ENCODE measurements around the gene RCE1. TPM values are rescaled to one million over a fixed set of nuclear protein-coding genes. Genes with fewer than 3 reads are reported as not detected.

RCE1 gene
- total RNA-seq, 2 experiments from 2014 or later: 19.3 to 20.6 TPM

DNA sequence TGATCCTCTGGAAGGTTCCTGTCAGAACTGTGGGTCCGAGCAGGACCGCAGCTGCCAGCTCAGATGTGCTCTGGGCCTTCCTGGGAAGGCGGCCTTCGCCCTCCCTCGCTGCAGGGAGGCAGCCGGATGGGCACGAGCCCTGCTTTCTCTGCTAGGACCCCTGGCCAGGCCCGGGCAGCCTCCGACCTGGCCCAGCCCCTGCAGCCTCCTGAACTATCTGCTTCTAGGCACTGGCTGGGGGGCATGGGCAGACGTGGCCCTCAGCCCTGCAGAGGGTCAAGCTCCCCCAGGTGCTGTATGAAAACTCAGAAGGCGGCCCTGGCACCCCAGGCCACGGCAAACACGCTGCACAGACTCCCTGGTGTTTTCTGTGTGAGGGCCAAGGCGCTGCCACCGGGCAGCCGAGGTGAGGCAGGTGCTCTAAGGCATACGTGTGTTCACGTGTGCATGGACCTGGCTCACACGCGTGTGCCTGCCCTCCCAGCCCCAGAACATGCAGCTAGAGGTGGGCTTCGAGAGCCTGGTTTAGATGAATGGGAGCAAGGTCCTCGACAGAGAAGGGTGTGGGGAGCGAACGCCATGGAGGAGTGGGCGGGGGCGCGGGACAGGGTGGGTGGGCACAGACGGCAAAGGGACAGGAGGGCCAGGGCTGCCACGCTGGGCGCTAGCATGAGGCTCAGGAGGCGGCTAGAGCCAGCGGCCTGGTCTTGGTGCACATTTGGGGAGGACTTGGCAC lies 18.0 kb downstream of the RCE1 start:
- H3K27ac Mint-ChIP-seq: no peak overlapping the region
- H3K9me3 Mint-ChIP-seq: no peaks in the 10 kb centered on the region
- no peaks in the 10 kb centered on the region for H3K27me3 Mint-ChIP-seq (ENCODE audit: low read depth)
- CTCF ChIA-PET: interaction anchor here (0.6 kb wide), 1 partner anchor 58 kb away, joined by 3 read pairs; no protein-coding TSS in a partner anchor
- peaks cover 2% of the 10 kb centered on the region for H3K36me3 Mint-ChIP-seq (ENCODE audit: low read depth)
- H3K4me3 Mint-ChIP-seq: no peak overlapping the region
- no peak for DNase-seq
- intact Hi-C loops (cut with micrococcal nuclease): no loop called here
- H3K4me1 Mint-ChIP-seq (ENCODE audit: low read depth): no peaks in the 10 kb centered on the region

DNA sequence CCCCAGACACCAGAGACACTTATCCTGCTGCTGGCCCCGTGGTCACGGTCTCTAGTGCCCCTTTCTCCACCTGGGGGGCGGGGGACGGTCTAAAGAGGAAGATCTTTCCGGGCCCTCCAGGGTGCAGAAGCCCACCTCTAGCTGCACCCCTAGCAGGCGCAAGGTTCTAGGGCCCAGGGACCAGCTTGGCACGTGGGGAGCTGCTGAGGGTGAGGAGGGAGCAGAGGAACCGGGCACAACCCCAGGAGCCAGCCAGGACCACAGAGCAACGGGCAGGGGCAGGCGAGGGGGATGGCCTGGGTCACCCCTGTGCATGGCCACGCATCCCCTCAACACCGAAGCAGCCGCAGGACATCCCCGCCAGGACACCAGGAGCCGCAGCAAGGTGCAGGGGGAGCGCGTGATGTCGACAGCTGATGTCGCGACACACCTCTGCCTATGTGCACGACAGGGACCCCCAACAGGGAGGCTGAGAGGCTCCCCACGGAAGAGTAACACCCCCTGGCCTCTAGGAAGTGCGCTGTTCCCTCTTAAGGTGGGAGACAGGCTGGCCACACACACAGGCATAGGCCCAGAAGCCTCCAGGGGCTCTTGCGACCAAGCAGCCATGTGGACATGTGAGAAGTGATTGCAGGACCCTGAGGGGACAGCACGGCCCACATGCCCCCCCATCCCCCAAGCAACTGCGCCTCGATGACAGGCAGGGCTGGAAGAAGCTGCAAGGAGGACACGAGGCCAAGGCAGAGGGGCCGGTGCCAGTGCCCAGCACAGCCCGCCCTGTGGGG lies 18.7 kb downstream of the RCE1 start:
- no peak overlapping the region for H3K27ac Mint-ChIP-seq
- no peaks in the 10 kb centered on the region for H3K4me1 Mint-ChIP-seq (ENCODE audit: low read depth)
- intact Hi-C loops (cut with micrococcal nuclease): no loop called here
- no peaks in the 10 kb centered on the region for H3K27me3 Mint-ChIP-seq (ENCODE audit: low read depth)
- DNase-seq: no peak
- H3K36me3 Mint-ChIP-seq (ENCODE audit: low read depth): peaks cover 2% of the 10 kb centered on the region
- H3K9me3 Mint-ChIP-seq: no peaks in the 10 kb centered on the region
- CTCF ChIA-PET: interaction anchor here (0.6 kb wide), 1 partner anchor 57 kb away, joined by 3 read pairs; no protein-coding TSS in a partner anchor
- H3K4me3 Mint-ChIP-seq: no peak overlapping the region

DNA sequence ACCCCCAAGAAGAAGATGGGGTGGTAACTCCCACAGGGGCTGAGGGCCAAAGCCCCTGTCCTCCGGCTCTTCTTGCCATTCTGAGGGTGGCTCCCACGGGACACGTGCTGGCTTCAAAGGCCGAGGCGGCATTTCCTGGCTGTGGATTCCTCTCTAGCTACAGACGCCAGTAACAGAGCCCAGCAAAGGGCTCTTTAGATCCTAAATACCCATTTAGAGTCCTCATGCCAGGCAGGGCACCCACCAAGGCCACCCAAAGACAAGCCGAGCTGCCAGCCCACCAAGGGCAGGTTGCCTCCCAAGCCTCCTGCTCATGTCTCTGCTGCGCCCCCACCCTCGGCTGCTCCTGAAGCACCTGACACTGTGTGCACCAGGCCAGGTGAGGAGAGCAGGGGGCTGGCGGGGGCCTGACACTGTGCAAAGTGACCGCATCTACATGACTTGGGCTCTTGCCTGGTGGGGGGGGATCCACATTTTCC lies 19.4 kb downstream of the RCE1 start:
- Mint-ChIP-seq H3K36me3 (ENCODE audit: low read depth) (peaks cover 2% of the 10 kb centered on the region), H3K9me3 (no peaks in the 10 kb centered on the region), H3K4me1 (ENCODE audit: low read depth) (no peaks in the 10 kb centered on the region), H3K27ac (no peak overlapping the region), H3K4me3 (no peak overlapping the region), H3K27me3 (ENCODE audit: low read depth) (no peaks in the 10 kb centered on the region)
- CTCF ChIA-PET: no interaction called here
- no peak for DNase-seq
- intact Hi-C loops (cut with micrococcal nuclease): no loop called here

DNA sequence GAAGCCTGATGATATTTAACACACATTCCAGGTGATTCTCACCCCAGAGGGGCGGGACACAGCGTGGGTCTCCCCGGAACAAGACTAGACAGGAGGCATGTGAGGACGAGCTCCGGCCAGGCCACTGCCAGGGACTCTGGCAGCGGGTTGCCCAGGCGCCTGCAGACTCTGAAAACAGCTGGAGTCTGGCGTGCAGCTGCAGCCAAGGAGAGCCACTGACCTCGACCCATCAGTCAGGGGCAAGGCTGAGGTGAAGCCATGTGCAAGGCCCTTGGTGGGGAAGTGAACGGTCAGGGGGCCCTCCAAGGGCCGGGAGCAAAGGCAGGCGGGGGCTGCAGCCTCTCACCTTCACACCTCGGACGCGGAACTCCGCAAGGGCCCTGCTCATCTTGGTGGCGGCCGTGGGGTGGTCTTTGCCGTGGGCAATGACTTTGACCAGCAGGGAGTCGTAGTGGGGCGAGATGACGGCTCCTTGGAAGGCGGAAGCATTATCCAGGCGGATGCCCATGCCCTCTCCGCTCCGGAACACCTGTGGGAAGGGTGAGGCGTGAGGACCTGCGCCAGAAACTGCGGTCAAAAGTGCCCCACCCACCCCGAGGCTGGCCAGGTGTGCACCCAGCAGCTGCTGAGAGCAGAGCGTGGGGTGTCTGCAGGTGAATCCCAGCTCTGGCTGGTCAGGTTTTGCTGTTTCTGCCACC lies 20.3 kb downstream of the RCE1 start:
- no peaks in the 10 kb centered on the region for H3K9me3 Mint-ChIP-seq
- peaks cover 1% of the 10 kb centered on the region for H3K4me1 Mint-ChIP-seq (ENCODE audit: low read depth)
- no peak overlapping the region for H3K27ac Mint-ChIP-seq
- DNase-seq: no peak
- no peaks in the 10 kb centered on the region for H3K36me3 Mint-ChIP-seq (ENCODE audit: low read depth)
- CTCF ChIA-PET: no interaction called here
- H3K27me3 Mint-ChIP-seq (ENCODE audit: low read depth): no peaks in the 10 kb centered on the region
- intact Hi-C loops (cut with micrococcal nuclease): no loop called here
- no peak overlapping the region for H3K4me3 Mint-ChIP-seq

DNA sequence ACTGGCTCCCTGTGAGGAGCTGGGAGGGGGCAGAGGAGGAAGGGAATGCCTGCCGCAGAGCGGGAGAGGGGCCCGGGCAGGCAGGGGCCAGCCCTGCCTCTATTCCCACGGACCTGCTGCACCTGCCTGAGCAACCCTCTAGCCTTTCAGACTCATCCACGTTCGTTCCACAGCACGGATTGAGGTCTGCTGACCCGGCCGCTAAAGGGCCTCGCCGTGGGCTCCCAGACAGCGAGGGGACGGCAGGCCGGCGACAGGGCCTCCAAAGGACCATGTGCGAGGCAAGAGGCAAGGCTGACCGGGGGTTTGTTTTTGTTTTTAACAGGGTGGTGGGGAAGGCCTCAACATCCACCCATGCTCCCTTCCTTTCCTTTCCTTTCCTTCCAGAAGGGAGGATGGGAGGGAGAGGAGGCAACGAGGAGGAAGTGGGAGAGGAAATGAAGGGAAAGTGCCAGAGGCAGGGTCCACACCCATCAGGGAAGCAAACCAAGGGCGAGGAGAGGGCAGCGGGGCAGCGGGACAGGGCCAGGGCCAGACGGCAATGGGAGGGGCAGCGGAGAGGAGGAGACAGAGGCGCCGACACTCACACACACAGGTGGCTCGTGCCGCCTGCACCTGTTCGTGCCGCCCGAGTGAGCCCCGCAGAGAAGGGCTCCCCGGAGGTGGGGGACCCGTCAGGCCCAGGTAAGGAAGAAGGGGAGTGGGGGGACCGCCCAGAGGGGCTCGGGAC lies 21.1 kb downstream of the RCE1 start:
- intact Hi-C loops (cut with micrococcal nuclease): no loop called here
- CTCF ChIA-PET: no interaction called here
- no peak for DNase-seq

DNA sequence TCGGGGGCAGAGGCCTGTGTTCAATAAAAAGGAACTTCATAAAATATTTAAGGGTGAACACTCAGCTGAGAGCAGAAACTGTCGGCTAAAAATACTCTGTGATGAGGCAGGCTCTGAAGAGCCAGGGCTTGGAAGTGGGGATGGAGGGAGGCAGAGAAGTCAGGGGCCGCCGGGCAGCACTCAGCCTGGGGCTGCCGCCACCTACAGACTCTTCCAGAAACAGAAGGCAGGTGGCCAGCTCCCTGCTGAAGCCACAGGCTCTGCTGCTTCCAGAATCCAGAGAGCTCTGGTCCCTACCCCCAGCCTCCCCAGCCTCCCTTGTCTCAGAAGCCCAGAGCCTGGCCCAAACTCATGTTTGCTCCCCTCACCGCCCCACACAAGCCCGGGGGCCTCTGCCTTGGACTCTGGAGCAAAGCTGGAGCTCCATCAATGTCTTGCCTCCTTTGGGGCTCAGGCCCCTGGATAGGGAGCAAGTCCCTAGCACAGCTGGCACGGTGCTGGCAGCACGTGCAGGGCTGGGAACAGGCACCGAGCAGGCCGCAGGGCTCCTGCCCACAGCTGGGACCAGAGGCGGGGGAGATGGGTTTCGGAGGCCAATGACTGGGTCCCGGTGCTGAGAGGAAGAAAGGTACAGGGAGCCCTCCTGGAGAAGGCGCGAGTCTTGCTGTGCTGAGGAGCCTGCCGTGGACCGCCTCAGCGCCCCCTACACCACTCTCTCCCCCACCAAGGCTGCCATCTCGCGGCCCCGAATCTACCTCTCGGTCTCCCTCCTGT lies 21.9 kb downstream of the RCE1 start:
- no peaks in the 10 kb centered on the region for H3K9me3 Mint-ChIP-seq

More for the DNA sequence above, 21.1 kb downstream of the RCE1 start:
- H3K27me3 Mint-ChIP-seq (ENCODE audit: low read depth): no peaks in the 10 kb centered on the region
- no peaks in the 10 kb centered on the region for H3K36me3 Mint-ChIP-seq (ENCODE audit: low read depth)
- peaks cover 7% of the 10 kb centered on the region for H3K4me1 Mint-ChIP-seq (ENCODE audit: low read depth)
- no peaks in the 10 kb centered on the region for H3K9me3 Mint-ChIP-seq
- H3K4me3 Mint-ChIP-seq: no peak overlapping the region
- no peak overlapping the region for H3K27ac Mint-ChIP-seq

DNA sequence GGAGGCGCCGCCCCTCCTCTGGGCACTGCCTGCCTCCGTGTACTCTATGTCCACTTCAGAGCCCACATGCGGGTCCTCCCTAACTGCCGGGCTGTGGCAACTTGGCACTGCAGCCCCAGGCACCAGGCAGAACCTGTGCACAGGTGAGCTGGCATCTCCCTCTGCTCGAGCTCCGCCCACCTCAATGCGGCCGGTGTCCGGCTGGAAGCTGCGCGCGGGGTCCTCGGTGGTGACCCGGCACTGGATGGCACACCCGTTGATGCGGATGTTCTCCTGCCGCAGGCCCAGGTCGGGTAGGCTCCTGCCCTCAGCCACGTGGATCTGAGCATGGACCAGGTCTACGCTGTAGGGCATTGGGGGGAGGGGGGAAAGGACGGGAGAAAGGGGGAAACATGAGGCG lies 22.8 kb downstream of the RCE1 start:
- Mint-ChIP-seq H3K36me3 (ENCODE audit: low read depth) (no peaks in the 10 kb centered on the region), H3K27me3 (ENCODE audit: low read depth) (no peaks in the 10 kb centered on the region), H3K9me3 (no peaks in the 10 kb centered on the region), H3K27ac (no peak overlapping the region), H3K4me3 (no peak overlapping the region), H3K4me1 (ENCODE audit: low read depth) (peaks cover 7% of the 10 kb centered on the region)
- DNase-seq: no peak
- CTCF ChIA-PET: no interaction called here
- intact Hi-C loops (cut with micrococcal nuclease): no loop called here

More for the DNA sequence above, 21.9 kb downstream of the RCE1 start:
- Mint-ChIP-seq H3K27me3 (ENCODE audit: low read depth) (no peaks in the 10 kb centered on the region), H3K4me1 (ENCODE audit: low read depth) (peaks cover 7% of the 10 kb centered on the region), H3K36me3 (ENCODE audit: low read depth) (no peaks in the 10 kb centered on the region), H3K4me3 (no peak overlapping the region), H3K27ac (no peak overlapping the region)
- DNase-seq: no peak
- intact Hi-C loops (cut with micrococcal nuclease): no loop called here
- CTCF ChIA-PET: no interaction called here

DNA sequence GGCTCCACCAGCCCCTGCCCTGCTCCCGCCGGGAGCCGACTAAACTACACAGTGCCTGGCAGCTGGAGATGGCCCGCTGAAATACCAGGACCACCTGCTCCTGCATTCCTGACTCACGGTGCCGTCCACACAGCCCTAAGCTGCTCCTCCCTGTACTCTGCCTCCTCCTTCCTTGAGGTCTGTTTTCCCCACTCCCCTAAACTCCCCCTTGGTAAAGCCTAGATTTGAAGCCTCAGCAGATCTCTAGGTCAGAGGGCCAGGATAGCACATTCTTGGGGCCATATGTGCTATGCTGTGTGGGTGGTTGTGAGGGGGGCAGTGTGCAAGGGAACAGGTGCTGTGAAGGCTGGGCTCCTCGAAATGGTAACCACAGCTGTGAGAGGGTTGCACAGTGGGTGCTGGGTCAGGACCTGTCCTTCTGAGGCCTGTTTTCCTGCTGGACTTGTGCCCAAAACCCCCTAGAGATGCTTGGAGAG lies 23.3 kb downstream of the RCE1 start:
- CTCF ChIA-PET: no interaction called here
- Mint-ChIP-seq H3K9me3 (no peaks in the 10 kb centered on the region), H3K4me3 (no peak overlapping the region), H3K27ac (no peak overlapping the region), H3K27me3 (ENCODE audit: low read depth) (no peaks in the 10 kb centered on the region), H3K36me3 (ENCODE audit: low read depth) (no peaks in the 10 kb centered on the region), H3K4me1 (ENCODE audit: low read depth) (peaks cover 7% of the 10 kb centered on the region)
- intact Hi-C loops (cut with micrococcal nuclease): no loop called here
- no peak for DNase-seq

DNA sequence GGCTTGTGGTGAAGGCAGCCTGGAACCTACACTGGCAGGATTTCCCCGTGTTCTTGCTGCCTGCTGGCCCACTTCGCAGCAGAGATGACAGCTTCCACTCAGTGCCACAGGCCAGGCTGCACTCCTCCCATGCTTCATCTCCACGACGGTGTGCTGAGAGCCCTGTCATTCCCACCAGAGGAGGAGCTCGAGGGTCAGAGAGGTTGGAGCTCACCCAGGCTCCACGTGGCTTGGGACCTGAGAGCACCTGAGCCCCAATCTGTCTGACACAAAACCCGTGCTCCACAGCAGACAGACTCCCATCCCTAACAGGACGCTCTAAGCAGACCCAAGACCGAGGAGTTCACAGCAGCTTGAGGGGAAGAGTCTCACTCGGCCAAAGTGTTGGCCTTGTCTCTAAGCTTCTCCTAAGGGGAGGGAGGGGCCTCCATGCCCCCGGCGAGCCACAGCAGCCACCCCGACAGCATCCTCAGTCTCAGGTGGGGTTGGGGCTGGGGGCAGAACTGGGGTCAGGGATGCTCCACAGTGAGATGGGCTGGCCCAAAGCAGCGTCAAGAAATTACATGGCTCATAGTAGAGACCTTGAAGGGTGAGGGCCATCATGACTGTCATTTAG lies 24.3 kb downstream of the RCE1 start:
- intact Hi-C loops (cut with micrococcal nuclease): loop anchor here (1.0 kb wide), 2 partner anchors 24 to 173 kb away; partner anchors contain the start of gene RCE1
- Mint-ChIP-seq H3K9me3 (no peaks in the 10 kb centered on the region), H3K36me3 (ENCODE audit: low read depth) (no peaks in the 10 kb centered on the region), H3K27ac (no peak overlapping the region), H3K4me3 (no peak overlapping the region), H3K27me3 (ENCODE audit: low read depth) (no peaks in the 10 kb centered on the region), H3K4me1 (ENCODE audit: low read depth) (peaks cover 7% of the 10 kb centered on the region)
- no peak for DNase-seq
- CTCF ChIA-PET: no interaction called here

DNA sequence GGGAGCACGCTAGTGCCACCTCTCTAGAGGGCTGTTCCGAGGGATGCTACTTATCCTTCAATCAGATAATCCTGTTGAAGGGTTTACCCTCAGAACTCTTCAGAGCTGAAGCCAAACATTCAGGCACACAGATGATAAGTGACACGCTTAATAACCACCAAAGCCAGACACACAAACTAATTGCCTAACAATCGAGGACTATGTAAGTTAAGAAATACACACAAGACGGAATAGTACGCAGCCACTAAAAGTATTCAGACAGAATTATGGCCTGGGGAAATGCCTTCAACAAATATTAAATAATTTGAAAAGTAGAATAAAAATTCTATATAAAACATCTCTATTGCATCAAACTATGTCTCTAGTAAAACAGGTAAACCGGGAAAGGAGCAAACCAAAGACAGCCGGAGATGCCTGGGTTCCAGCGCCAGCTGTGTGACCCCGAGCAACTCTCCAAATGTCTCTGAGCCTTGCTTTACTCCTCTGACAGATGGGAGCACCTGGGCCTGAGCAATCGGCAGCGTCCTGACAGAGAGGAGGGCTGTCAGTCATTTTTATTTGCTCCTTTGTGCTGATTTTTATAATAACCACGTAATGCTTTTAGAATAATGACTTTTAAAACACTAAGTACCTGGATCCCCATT lies 25.0 kb downstream of the RCE1 start:
- no peak overlapping the region for H3K27ac Mint-ChIP-seq

More for the DNA sequence above, 25.0 kb downstream of the RCE1 start:
- intact Hi-C loops (cut with micrococcal nuclease): loop anchor here (1.0 kb wide), 2 partner anchors 25 to 174 kb away; partner anchors contain the start of gene RCE1
- Mint-ChIP-seq H3K36me3 (ENCODE audit: low read depth) (no peaks in the 10 kb centered on the region), H3K4me3 (no peak overlapping the region), H3K27me3 (ENCODE audit: low read depth) (no peaks in the 10 kb centered on the region), H3K4me1 (ENCODE audit: low read depth) (peaks cover 7% of the 10 kb centered on the region), H3K9me3 (no peaks in the 10 kb centered on the region)
- no peak for DNase-seq
- CTCF ChIA-PET: no interaction called here

Data from activated naive CD4-positive, alpha-beta T cell treated with anti-CD3 and anti-CD28 coated beads for 36 hours (primary cell).